ENCODE data around the gene ASAP3. TPM values are rescaled to one million over a fixed set of nuclear protein-coding genes. Genes with fewer than 3 reads are reported as not detected.

The ASAP3 gene
- total and polyA plus RNA-seq, 2 experiments from 2014 or later: 28.8 to 45.1 TPM

GRCh38 chr1:23469372-23469982 lies 14.5 kb downstream of the ASAP3 start:
- H3K9me2 ChIP-seq (replicated peaks; ENCODE audit: insufficient read depth): no peaks in the 10 kb centered on the region
- no peak overlapping the region for H3K4me2 ChIP-seq
- peaks cover 33% of the 10 kb centered on the region for H4K20me1 ChIP-seq (ENCODE audit: insufficient read depth, poor library complexity, severe bottlenecking)
- H3K4me3 ChIP-seq: no peak overlapping the region
- DNase-seq (ENCODE audit: low spot score): no peak
- WGBS (ENCODE audit: low lambda C conversion rate, missing lambda C conversion rate): 73% methylated on average over 5 of the region's 5 CpGs
- peaks cover 82% of the 10 kb centered on the region for H3K79me2 ChIP-seq
- no peaks in the 10 kb centered on the region for H3K9me3 ChIP-seq (ENCODE audit: low read depth)
- peaks cover 21% of the 10 kb centered on the region for H3K4me1 ChIP-seq (ENCODE audit: insufficient read depth)
- no peak overlapping the region for H2AFZ ChIP-seq
- H3K27me3 ChIP-seq: no peaks in the 10 kb centered on the region
- H3K27ac ChIP-seq: no peak overlapping the region
- TF ChIP-seq EZH2phosphoT487 (IDR thresholded peaks at IDR 0.05; ENCODE audit: low read depth, severe bottlenecking, unreplicated experiment) (no peak), EZH2 (IDR thresholded peaks at IDR 0.05; ENCODE audit: borderline replicate concordance) (no peak)
- TF ChIP-seq, protein P1, sequence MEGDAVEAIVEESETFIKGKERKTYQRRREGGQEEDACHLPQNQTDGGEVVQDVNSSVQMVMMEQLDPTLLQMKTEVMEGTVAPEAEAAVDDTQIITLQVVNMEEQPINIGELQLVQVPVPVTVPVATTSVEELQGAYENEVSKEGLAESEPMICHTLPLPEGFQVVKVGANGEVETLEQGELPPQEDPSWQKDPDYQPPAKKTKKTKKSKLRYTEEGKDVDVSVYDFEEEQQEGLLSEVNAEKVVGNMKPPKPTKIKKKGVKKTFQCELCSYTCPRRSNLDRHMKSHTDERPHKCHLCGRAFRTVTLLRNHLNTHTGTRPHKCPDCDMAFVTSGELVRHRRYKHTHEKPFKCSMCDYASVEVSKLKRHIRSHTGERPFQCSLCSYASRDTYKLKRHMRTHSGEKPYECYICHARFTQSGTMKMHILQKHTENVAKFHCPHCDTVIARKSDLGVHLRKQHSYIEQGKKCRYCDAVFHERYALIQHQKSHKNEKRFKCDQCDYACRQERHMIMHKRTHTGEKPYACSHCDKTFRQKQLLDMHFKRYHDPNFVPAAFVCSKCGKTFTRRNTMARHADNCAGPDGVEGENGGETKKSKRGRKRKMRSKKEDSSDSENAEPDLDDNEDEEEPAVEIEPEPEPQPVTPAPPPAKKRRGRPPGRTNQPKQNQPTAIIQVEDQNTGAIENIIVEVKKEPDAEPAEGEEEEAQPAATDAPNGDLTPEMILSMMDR (IDR thresholded peaks at IDR 0.05; ENCODE audit: poor library complexity): no peak
- H3K36me3 ChIP-seq (replicated peaks; ENCODE audit: insufficient read depth, low read depth): no peaks in the 10 kb centered on the region

DNA sequence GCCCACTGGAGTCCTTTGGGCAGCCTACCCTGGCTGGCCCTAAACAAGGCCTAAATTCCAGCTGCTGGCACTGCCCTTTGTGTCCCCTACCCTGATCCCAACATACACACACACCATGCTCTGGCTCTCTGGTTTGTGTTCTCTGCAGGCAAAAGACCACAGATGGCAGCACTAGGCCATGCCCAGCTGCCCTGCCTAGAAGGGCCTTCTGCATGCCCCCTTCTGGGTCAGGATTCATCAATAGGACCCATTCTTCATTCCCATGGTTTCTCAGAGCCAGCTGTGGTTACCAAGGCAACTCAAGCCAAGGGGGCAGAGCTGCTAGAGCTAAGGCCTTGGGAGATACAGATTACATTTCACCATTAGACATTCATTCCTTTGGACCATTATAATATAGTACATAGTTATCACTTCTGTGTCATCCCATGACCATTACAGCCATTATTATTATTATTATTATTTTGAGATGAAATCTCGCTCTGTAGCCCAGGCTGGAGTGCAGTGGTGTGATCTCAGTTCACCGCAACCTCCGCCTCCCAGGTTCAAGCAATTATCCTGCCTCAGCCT lies 17.5 kb downstream of the ASAP3 start:
- 100% methylated on average over 3 of the region's 3 CpGs for WGBS (ENCODE audit: low lambda C conversion rate, missing lambda C conversion rate)
- Histone ChIP-seq H4K20me1 (ENCODE audit: insufficient read depth, poor library complexity, severe bottlenecking) (peaks cover 22% of the 10 kb centered on the region), H3K4me1 (ENCODE audit: insufficient read depth) (peaks cover 9% of the 10 kb centered on the region), H3K4me3 (no peak overlapping the region), H3K79me2 (peaks cover 67% of the 10 kb centered on the region), H3K36me3 (replicated peaks; ENCODE audit: insufficient read depth, low read depth) (no peaks in the 10 kb centered on the region), H3K27me3 (no peaks in the 10 kb centered on the region), H3K27ac (no peak overlapping the region), H3K9me2 (replicated peaks; ENCODE audit: insufficient read depth) (no peaks in the 10 kb centered on the region), H3K9me3 (ENCODE audit: low read depth) (no peaks in the 10 kb centered on the region), H3K4me2 (no peak overlapping the region), H2AFZ (no peak overlapping the region)
- no peak for DNase-seq (ENCODE audit: low spot score)
- TF ChIP-seq, protein P1 (IDR thresholded peaks at IDR 0.05; ENCODE audit: poor library complexity): no peak
- TF ChIP-seq EZH2phosphoT487 (IDR thresholded peaks at IDR 0.05; ENCODE audit: low read depth, severe bottlenecking, unreplicated experiment): no peak

- no peak overlapping the region for H3K4me2 ChIP-seq
- no peaks in the 10 kb centered on the region for H3K27me3 ChIP-seq
- WGBS (ENCODE audit: low lambda C conversion rate, missing lambda C conversion rate): 95% methylated on average over 3 of the region's 3 CpGs
- no peaks in the 10 kb centered on the region for H3K4me1 ChIP-seq (ENCODE audit: insufficient read depth)
- peaks cover 42% of the 10 kb centered on the region for H3K79me2 ChIP-seq
- no peaks in the 10 kb centered on the region for H3K36me3 ChIP-seq (replicated peaks; ENCODE audit: insufficient read depth, low read depth)
- peaks cover 18% of the 10 kb centered on the region for H4K20me1 ChIP-seq (ENCODE audit: insufficient read depth, poor library complexity, severe bottlenecking)
- no peaks in the 10 kb centered on the region for H3K9me2 ChIP-seq (replicated peaks; ENCODE audit: insufficient read depth)
- H2AFZ ChIP-seq: no peak overlapping the region
- no peak overlapping the region for H3K27ac ChIP-seq
- no peak for DNase-seq (ENCODE audit: low spot score)
- no peaks in the 10 kb centered on the region for H3K9me3 ChIP-seq (ENCODE audit: low read depth)
- TF ChIP-seq EZH2phosphoT487 (IDR thresholded peaks at IDR 0.05; ENCODE audit: low read depth, severe bottlenecking, unreplicated experiment) (no peak), EZH2 (IDR thresholded peaks at IDR 0.05; ENCODE audit: borderline replicate concordance) (no peak)
- TF ChIP-seq, protein P1 (IDR thresholded peaks at IDR 0.05; ENCODE audit: poor library complexity): no peak
- no peak overlapping the region for H3K4me3 ChIP-seq
Measured at GRCh38 chr1:23463286-23463685, 20.7 kb downstream of the ASAP3 start.

Measured in hepatocyte (in vitro differentiated cells).